ENCODE measurements around the gene ELAVL3.

ELAVL3 gene

DNA sequence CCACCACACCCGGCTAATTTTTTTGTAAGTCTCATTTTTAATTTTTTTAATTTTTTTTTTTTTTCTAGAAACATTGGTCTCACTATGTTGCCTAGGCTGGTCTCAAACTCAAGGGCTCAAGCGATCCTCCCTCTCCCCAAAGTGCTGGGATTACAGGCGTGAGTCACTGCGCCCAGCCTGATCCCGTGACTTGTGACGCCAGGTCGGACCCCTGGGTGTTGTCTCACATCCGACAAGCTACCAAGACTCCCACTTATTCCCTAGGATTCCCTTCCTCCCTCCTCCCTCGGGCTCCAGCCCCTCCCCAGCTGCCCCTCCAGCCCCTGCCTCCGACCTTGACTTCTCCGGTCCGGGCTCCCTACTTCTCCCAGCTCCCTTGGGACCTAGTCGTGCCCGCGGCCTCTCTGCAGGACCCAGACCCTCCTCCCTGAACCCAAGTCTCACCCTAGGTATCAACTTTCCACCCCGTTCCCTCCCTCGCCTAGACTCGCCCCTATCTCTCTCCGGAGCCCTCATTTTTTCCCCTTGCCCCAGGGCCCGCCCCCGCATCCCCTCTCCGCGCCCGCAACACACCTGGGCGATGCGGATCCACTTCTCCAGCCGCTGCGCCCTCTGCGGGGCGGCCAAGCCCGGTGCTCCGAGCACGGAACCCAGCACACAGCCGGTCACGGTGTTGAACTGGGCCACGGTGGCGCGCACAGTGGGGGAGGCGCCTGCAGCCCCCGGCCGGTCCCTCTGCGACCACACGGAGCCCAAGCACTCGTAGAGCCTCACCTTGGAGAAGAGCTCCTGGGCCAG lies 74.8 kb downstream of the ELAVL3 start:
- peak; percentile 66 to 70 for DNase-seq

DNA sequence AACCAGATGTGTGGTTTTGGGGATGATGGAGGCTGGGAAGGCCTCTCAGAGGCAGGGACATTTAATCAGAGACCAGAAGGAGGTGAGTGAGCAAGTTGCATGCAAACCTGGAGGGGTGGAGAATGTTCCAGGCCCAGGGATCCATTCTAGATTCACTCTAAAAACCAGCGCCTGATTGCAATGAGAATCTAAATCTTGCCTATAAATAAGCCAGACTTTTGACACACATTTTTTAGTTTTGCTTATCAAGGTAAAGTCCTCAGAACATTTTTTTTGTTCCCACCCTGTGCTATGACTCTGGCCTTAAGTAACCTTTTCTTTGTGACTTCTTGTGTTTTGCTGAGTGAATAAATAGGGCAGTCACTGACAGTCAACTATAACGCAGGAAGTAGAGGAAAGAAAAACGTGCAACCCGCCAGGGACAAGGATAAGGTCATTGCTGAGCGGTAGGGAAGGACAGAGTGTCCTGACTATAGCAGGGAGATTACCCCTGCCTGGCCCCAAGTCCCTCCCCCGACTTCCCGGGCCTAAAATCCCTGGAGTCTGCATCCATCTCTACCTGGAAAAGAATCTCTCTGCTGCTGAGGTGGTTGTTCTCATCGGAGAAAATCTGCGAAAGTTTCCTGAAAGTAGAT lies 76.1 kb downstream of the ELAVL3 start:
- DNase-seq: no peak

DNA sequence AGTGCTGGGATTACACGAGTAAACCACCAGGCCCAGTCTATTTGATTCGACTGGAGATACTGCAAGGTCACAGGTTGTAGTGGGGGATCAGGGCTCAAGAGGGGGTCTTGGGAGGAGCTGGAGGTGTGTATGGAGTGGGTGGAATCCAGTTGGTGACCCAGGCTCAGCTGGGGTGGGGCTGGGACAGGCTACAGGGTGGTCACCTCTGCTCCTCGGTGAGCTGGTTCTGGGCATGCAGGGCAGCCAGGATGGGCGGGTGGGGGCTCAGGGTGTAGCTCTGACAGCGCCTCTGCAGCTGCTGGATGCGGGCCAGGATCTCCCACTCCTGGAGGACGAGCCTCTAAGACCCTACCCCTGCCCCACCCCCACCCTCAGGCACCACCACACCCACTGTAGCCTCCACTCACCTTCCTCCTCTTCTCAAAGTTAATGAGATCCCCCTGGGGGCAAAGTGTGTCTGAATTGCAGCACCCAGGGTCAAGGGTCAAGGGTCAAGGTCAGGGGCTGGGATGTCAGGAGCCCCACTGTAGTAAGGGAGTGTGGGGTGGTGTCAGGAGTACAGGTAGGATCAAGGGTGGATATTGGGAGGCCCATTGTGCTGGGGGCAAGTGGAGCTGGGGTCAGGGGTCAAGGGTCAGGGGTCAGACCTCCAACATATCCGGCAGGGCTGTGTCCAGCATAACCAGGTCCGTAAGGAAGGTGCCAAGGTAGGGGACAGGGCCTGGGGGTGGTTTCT lies 78.9 kb downstream of the ELAVL3 start:
- DNase-seq: no peak

Data from activated T-cell treated with anti-CD3 and anti-CD28 coated beads, Interleukin-2, amount 50 U/mL, for 48 hours (primary cell).